Spinal cord (tissue), 10 donors: ENCODE results near the gene GPR78. TPM values are rescaled to one million over a fixed set of nuclear protein-coding genes. Genes with fewer than 3 reads are reported as not detected.

ENCODE experiments used
- DNase-seq, 6 donors: peaks; one replicate each; pipeline versions ENCODE4 v3.0.0 to v3.0.0-alpha.2; 2013 to 2015; ENCODE audit warnings: low spot score in 6 of 6, low read depth in 4 of 6
- H3K27ac ChIP-seq: one replicate; pipeline ENCODE4 v1.5.1; 2013; ENCODE audit warnings: low read depth, low read length, control low read depth
- H3K27me3 ChIP-seq: one replicate; pipeline ENCODE4 v1.6.1; 2013; ENCODE audit warnings: low read length; ENCODE audit not compliant: control insufficient read depth, insufficient read depth
- H3K36me3 ChIP-seq: one replicate; pipeline ENCODE4 v1.6.1; 2013; ENCODE audit warnings: low read length; ENCODE audit not compliant: control insufficient read depth, insufficient read depth
- H3K4me1 ChIP-seq: one replicate; pipeline ENCODE4 v1.6.1; 2013; ENCODE audit warnings: low read length; ENCODE audit not compliant: control insufficient read depth, insufficient read depth
- H3K4me3 ChIP-seq: one replicate; pipeline ENCODE4 v1.5.1; 2013; ENCODE audit warnings: low read depth, low read length, control low read depth
- H3K9me3 ChIP-seq: one replicate; pipeline ENCODE4 v1.6.1; 2013; ENCODE audit warnings: low read length; ENCODE audit not compliant: control insufficient read depth, insufficient read depth
- WGBS: methylation state at CpG from one replicate; pipeline ENCODE4 v1.1.5; 2013; ENCODE audit warnings: missing lambda C conversion rate; ENCODE audit not compliant: insufficient coverage; 5-methylcytosine and 5-hydroxymethylcytosine counted together
- polyA plus RNA-seq, 2 donors: library from polyadenylated mRNA; unstranded; fragments of 120-200 nt; gene quantifications; one replicate each; pipeline ENCODE4 v1.2.1, GENCODE V29; 2013; ENCODE audit not compliant: insufficient read length in 2 of 2
- total RNA-seq, 2 donors: library from RNA; depleted of rRNA in 1 of 2; stranded (reverse); fragments of 120-200 nt in 1 of 2; fragments of >200 nt in 1 of 2; gene quantifications; one replicate each; pipeline versions ENCODE4 v1.2.3 to v1.2.4, GENCODE V29; 2013 to 2014
- donor health status: healthy.

Gene GPR78
- total and polyA plus RNA-seq, 4 donors, result 0.89 to 3.0 (median 1.1) TPM; not detected in 1

GRCh38 chr4:8590546-8590880 is 10.3 kb downstream of the GPR78 start:
- Histone ChIP-seq H3K4me3 (no peak overlapping the region), H3K36me3 (no peaks in the 10 kb centered on the region), H3K27me3 (peaks cover 42% of the 10 kb centered on the region), H3K9me3 (no peaks in the 10 kb centered on the region), H3K4me1 (peaks cover 34% of the 10 kb centered on the region), H3K27ac (no peak overlapping the region)
- no peak for DNase-seq
- 68% methylated on average over 5 of the region's 5 CpGs for WGBS

- Histone ChIP-seq H3K36me3 (no peaks in the 10 kb centered on the region), H3K4me3 (no peak overlapping the region), H3K27ac (no peak overlapping the region), H3K4me1 (peaks cover 34% of the 10 kb centered on the region), H3K9me3 (no peaks in the 10 kb centered on the region), H3K27me3 (peaks cover 39% of the 10 kb centered on the region)
- 85% methylated on average over 9 of the region's 9 CpGs for WGBS
- DNase-seq, result no peak
Observed at GRCh38 chr4:8591114-8591513, 10.9 kb downstream of the GPR78 start.

- Histone ChIP-seq H3K4me3 (no peak overlapping the region), H3K27me3 (peaks cover 39% of the 10 kb centered on the region), H3K9me3 (no peaks in the 10 kb centered on the region), H3K27ac (no peak overlapping the region), H3K4me1 (peaks cover 34% of the 10 kb centered on the region), H3K36me3 (no peaks in the 10 kb centered on the region)
- DNase-seq, result no peak
- 55% methylated on average over 14 of the region's 15 CpGs for WGBS
Observed at GRCh38 chr4:8591626-8592365, 11.6 kb downstream of the GPR78 start.

GRCh38 chr4:8592366-8593263 is 12.4 kb downstream of the GPR78 start, which contains the start of gene CPZ:
TSS of gene CPZ (plus strand) at chr4:8592765. CDS start at chr4:8592834, 69 bp downstream.
- no peaks in the 10 kb centered on the region for H3K36me3 ChIP-seq
- peak within 1 kb of the TSS; percentile 11 for H3K27ac ChIP-seq
- H3K27me3 ChIP-seq, result peaks cover 39% of the 10 kb centered on the region
- peak within 1 kb of the TSS; percentile 38 for H3K4me3 ChIP-seq
- peaks cover 34% of the 10 kb centered on the region for H3K4me1 ChIP-seq
- peak in 1 of 6 donors; percentile 57 for DNase-seq
- WGBS, result 2% methylated on average over 57 of the region's 58 CpGs
- H3K9me3 ChIP-seq, result no peaks in the 10 kb centered on the region

- 38% methylated on average over 20 of the region's 24 CpGs for WGBS
- H3K27me3 ChIP-seq, result peaks cover 39% of the 10 kb centered on the region
- no peak for DNase-seq
- peaks cover 34% of the 10 kb centered on the region for H3K4me1 ChIP-seq
- peak overlapping the region; percentile 38 for H3K4me3 ChIP-seq
- no peaks in the 10 kb centered on the region for H3K36me3 ChIP-seq
- H3K9me3 ChIP-seq, result no peaks in the 10 kb centered on the region
- H3K27ac ChIP-seq, result peak overlapping the region; percentile 11
Observed at GRCh38 chr4:8593264-8594096, 13.3 kb downstream of the GPR78 start.

- no peaks in the 10 kb centered on the region for H3K9me3 ChIP-seq
- H3K4me3 ChIP-seq, result peak overlapping the region; percentile 38
- no peak overlapping the region for H3K27ac ChIP-seq
- DNase-seq, result peak; percentile 33 to 87 (median 48)
- no peaks in the 10 kb centered on the region for H3K36me3 ChIP-seq
- peaks cover 39% of the 10 kb centered on the region for H3K27me3 ChIP-seq
- H3K4me1 ChIP-seq, result peaks cover 32% of the 10 kb centered on the region
- 62% methylated on average over 14 of the region's 24 CpGs for WGBS
Observed at GRCh38 chr4:8594097-8595038, 14.2 kb downstream of the GPR78 start.

- Histone ChIP-seq H3K27me3 (peaks cover 39% of the 10 kb centered on the region), H3K4me3 (no peak overlapping the region), H3K36me3 (no peaks in the 10 kb centered on the region), H3K9me3 (no peaks in the 10 kb centered on the region), H3K27ac (no peak overlapping the region), H3K4me1 (peaks cover 28% of the 10 kb centered on the region)
- no peak for DNase-seq
- WGBS, result 74% methylated on average over 16 of the region's 16 CpGs
Observed at GRCh38 chr4:8595237-8596087, 15.3 kb downstream of the GPR78 start.

GRCh38 chr4:8596891-8597290 is 16.7 kb downstream of the GPR78 start:
- Histone ChIP-seq H3K4me3 (no peak overlapping the region), H3K27ac (no peak overlapping the region), H3K36me3 (no peaks in the 10 kb centered on the region), H3K9me3 (no peaks in the 10 kb centered on the region), H3K27me3 (peaks cover 25% of the 10 kb centered on the region), H3K4me1 (peaks cover 26% of the 10 kb centered on the region)
- no peak for DNase-seq
- WGBS, result 77% methylated on average over 9 of the region's 9 CpGs
